HG03066 (cell line): ENCODE data around the gene IL36B.
"Not testable (repeated sequence)": the region's sequence is repeated elsewhere in the genome, so short reads cannot be mapped to it uniquely, and the experiment has no call there.

Experiments used
- ATAC-seq: cut with Tn5 transposase; IDR thresholded peaks from one replicate; pipeline ENCODE4 v1.9.1; 2021; ENCODE audit warnings: low read depth; ENCODE audit not compliant: unreplicated experiment

IL36B gene

GRCh38 chr2:113052396-113052917, at the start of gene IL36B:
Gene IL36B (minus strand): TSS chr2:113052867.
- no peak for ATAC-seq

GRCh38 chr2:113102133-113102532, 49.5 kb upstream of the IL36B start:
- no peak for ATAC-seq

DNA sequence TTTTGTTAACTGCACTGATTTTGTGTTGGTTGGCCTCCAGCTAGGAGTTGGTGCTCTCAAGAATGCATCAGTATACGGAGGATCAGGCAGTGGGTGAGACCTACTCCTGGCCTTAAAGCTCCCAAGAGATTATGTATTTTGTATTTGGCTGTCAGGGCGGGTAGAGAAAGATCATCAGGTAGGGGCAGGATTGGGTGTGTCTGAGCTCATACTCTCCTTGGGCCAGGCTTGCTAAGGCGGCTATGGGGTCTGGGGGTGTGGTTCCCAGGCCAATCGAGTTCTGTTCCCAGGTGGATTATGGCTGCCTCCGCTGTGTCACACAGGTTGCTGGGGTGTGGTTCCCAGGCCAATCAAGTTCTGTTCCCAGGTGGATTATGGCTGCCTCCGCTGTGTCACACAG, 45.9 kb upstream of the IL36B start:
- ATAC-seq: no peak

GRCh38 chr2:113098041-113098440, 45.4 kb upstream of the IL36B start:
- no peak for ATAC-seq

GRCh38 chr2:113096842-113097618, 44.4 kb upstream of the IL36B start:
- not testable (repeated sequence) for ATAC-seq

DNA sequence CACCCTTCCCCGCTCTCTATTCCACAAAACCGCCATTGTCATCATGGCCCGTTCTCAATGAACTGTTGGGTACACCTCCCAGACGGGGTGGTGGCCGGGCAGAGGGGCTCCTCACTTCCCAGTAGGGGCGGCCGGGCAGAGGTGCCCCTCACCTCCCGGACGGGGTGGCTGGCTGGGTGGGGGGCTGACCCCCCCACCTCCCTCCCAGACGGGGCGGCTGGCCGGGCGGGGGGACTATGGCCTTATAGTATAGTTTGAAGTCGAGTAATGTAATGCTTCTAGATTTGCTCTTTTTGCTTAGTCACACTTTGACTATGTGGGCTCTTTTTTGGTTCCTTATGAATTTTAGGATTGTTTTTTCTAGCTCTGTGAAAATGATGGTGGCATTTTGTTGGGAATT, 43.6 kb upstream of the IL36B start:
- not testable (repeated sequence) for ATAC-seq

DNA sequence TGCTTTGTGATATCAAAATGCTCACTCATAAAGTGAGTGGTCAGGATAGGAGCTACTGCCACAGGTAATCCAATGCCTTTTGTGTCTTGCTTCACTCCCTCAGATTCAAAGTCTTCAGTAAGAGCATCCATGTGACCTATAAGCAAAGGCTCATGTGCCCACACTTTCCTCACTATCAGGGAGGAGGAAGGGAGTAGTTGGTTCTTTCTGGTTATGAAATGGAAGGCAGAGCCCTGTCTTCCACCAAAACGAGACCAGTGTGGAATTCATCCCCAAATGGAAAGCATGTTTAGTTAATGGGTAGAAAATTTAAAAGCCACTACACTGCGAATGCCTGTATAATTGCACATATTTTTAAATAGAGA, 40.9 kb upstream of the IL36B start:
- ATAC-seq: no peak

GRCh38 chr2:113092864-113093612, 40.4 kb upstream of the IL36B start:
- ATAC-seq: no peak

DNA sequence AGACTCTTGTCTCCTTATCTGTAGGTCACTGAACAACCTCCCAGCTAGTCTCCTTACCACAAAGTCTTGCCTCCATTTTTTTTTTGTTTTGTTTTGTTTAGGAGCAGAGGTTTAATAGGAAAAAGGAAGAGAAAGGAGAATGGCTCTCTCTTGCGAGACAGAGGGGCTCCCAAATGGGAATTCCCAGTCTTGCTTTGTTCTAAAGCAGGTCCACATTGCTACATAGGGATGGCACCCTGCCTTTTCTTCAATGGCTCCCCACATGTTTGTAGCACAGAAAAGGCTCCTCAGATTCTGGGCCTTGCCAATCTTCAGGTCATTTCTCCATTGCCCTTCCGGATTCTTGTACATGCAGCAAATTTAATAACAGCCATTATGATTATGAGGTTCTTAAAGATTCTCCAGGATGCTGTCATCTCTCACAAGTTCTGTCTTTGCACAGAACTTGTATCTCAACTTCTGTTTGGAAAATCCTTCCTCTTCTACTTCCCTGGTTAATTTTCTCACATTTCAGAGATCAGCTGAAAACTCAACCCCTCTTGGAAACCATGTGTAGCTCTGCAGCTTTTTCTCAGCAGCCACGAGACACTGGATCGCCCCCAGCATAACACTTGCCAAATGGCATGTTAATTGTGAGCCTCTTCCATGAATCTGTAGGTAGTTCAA, 38.7 kb upstream of the IL36B start:
- ATAC-seq: no peak

GRCh38 chr2:113089916-113090315, 37.2 kb upstream of the IL36B start:
- ATAC-seq: no peak

DNA sequence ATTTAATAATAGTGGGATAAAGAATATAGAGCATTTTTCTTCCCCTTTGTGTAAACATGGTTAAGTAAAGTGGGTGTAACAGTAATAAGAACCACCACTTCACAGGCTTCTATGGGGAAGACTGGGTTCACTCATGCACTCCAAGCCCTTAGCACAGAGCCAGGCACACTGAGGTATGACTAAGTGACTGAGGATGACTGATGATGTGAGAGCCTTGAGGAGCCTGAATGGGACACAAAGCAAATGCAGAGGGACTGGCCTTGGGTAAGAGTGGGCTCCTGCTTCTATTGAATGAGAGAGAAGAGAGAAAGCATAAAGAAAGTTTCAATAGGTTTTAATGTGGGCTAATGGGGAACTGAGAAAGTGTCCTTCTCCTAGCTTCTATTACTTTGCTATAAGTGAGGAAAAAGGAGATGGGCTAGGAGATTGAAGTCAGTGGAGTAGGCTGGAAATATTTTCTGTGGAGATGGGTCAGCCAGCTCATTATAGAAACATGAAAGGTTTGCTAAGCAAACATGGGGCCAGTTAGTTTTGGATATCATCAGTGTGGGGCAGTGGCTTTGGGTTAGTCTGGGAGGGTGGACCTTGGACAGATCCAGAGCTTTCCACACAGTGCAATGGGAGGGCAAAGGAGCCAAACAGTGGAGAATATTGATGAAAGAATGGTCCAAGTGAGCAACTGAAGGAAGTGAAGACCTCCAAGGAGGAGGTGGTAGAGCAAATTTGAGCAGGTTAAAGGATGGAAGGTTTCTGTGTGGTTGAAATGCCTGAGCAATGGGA, 35.7 kb upstream of the IL36B start:
- ATAC-seq: no peak

- ATAC-seq: no peak
Observed at GRCh38 chr2:113085542-113085941, 32.9 kb upstream of the IL36B start.

- no peak for ATAC-seq
Observed at GRCh38 chr2:113084249-113085000, 31.8 kb upstream of the IL36B start.

DNA sequence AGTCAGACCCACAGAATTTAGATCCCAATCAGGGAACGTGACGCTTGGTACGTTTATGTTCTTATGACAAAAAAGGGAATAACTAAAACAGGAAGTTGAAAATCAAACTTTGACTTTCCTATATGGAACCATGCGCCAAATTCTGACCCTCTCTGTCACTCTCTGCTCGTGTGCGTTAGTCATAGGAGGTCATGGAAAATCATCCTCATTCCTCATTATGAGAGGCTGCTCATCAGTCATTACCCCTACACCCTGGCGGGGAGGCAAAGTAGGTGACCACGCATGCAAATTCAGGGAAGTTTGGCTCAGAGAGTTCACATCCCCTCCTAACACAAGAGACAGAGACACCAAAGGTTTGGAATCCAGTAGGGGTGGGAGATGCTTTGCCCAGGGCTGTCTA, 30.6 kb upstream of the IL36B start:
- no peak for ATAC-seq

DNA sequence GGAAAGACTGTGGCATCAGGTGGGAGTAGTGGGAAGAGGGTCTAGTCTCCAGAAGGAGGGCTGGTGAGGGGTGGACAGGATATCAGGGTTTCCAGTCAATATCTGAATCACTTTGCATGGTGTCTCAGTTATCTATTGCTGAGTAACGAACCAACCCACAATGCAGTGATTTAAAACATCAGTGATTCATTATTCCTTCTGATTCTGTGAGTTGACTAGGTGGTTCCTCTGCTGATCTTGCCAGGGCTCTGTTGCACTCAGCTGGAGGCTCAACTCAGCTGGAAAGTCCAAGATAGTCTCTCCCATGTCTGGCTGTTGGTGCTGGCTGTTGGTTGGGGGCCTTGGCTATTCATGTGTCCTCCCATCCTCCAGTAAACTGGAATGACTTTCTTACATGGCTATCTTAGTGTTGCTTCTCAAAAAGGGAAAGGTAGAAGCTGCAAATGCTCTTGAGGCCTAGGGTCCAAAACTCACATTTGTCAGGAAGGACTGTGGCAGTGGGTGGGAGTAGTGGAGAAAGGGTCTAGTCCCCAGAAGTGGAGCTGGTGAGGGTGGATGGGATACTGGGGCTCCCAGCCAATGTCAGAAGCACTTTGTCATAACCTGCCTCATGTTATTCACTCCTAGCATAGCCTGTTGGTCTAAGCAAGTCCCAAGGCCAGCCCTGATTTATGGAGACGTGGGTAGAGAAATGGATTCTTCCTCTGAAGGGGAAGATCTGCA, 29.0 kb upstream of the IL36B start:
- ATAC-seq: no peak

DNA sequence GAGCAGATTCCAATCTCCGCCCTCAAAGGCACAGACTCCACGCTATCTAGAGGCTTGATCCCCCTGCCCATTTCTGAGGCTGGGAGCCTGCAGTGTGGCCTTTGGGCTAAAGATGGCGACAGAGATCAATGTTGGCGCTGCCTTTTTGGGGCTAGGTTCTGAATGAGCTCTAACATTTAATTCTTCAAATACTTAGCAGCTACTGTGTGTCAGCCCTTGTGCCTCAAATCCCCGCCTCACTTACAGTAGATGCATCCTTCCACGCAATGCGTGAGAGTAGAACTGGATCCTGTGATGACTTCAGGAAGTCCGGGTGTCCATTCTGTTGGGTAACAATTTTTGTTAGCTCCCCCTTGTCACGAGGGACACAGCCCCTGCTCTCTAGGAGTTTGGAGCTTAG, 27.5 kb upstream of the IL36B start:
- peak; percentile 60 for ATAC-seq

- no peak for ATAC-seq
Observed at GRCh38 chr2:113079131-113079530, 26.5 kb upstream of the IL36B start.

GRCh38 chr2:113078350-113078839, 25.7 kb upstream of the IL36B start:
- ATAC-seq: no peak

DNA sequence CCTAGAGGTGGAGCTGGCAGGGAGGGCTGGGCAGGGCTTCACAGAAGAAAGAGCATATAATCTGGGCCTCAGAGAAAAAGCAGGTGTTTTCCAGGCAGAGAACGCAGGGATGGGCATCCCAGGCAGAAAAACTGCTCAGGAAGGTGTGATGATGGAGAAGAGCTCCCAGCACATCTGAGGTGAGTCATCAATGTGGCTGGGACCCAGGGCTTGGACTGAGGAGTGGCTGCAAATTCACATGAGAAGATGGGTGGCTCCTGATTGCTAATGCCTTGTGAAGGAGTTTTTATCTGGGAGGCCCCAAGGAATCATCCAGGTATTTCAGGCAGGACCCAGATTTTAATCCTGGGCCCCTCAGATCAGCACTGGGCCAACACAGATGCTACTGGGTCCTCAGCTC, 25.3 kb upstream of the IL36B start:
- ATAC-seq: no peak
